ENCODE results near the gene HMOX1.
"Not testable (repeated sequence)": the region's sequence is repeated elsewhere in the genome, so short reads cannot be mapped to it uniquely, and the experiment has no call there.

The HMOX1 gene

GRCh38 chr22:35381424-35382009 is 621 bp downstream of the HMOX1 start:
- no peak for DNase-seq

DNA sequence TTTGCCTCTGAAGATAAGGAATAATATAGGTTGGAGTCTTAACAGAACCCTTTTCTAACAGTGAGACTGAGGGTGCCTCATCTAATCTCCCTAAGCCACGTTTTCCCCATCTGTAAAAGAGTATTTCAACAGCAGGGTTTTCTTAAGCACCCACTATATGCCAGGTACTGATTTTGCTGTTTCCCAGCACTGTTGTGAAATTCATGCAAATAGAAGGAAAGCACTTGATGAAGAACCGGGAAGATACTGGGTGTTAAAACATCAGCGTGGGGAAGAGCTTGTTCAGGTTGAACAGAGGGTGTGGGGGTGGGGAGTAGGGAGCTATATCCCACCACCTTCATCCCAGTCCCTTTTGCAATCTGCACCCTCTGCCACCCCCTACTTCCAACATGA is 2.8 kb downstream of the HMOX1 start:
- DNase-seq: no peak

GRCh38 chr22:35384527-35384926 is 3.6 kb downstream of the HMOX1 start:
- no peak for DNase-seq

DNA sequence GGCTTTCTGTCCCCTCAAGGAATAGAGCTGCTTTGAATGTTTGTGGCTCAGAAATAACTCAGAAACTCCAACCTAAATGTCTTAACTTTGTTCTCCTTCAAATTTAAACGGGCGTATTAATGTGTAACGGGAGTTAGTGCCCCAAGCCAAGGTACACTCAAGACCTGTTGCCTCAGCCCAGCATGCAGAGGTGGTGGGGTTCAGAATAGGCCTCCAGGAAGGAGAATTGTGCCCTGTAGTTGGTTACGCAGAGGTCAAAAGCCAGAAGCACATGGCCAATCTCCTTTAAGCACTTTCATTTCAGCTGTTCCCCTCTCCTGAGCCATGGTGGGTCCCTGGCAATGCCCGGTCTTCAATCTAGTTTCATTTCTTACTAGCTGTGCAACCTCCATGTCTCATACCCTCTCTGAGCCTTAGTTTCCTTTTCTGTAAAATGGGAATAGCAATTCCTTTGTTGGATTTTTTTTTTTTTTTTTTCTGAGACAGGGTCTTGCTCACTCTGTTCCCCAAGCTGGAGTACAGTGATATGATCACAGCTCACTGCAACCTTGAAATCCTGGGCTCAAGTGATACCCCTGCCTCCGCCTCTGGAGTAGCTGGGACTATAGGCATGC is 4.2 kb downstream of the HMOX1 start:
- no peak for DNase-seq

GRCh38 chr22:35386670-35387288 is 5.9 kb downstream of the HMOX1 start:
- no peak for DNase-seq

GRCh38 chr22:35390933-35391332 is 10.0 kb downstream of the HMOX1 start:
- no peak for DNase-seq

GRCh38 chr22:35392357-35392756 is 11.5 kb downstream of the HMOX1 start:
- no peak for DNase-seq

- no peak for DNase-seq
Observed at GRCh38 chr22:35393116-35394010, 12.5 kb downstream of the HMOX1 start.

GRCh38 chr22:35394011-35394312 is 13.1 kb downstream of the HMOX1 start:
- DNase-seq: no peak

- DNase-seq: no peak
Observed at GRCh38 chr22:35394810-35395563, 14.1 kb downstream of the HMOX1 start.

GRCh38 chr22:35396622-35397021 is 15.7 kb downstream of the HMOX1 start:
- not testable (repeated sequence) for DNase-seq

- no peak for DNase-seq
Observed at GRCh38 chr22:35397095-35397904, 16.4 kb downstream of the HMOX1 start.

- no peak for DNase-seq
Observed at GRCh38 chr22:35398591-35398973, 17.7 kb downstream of the HMOX1 start.

GRCh38 chr22:35399114-35399677 is 18.3 kb downstream of the HMOX1 start:
- no peak for DNase-seq

DNA sequence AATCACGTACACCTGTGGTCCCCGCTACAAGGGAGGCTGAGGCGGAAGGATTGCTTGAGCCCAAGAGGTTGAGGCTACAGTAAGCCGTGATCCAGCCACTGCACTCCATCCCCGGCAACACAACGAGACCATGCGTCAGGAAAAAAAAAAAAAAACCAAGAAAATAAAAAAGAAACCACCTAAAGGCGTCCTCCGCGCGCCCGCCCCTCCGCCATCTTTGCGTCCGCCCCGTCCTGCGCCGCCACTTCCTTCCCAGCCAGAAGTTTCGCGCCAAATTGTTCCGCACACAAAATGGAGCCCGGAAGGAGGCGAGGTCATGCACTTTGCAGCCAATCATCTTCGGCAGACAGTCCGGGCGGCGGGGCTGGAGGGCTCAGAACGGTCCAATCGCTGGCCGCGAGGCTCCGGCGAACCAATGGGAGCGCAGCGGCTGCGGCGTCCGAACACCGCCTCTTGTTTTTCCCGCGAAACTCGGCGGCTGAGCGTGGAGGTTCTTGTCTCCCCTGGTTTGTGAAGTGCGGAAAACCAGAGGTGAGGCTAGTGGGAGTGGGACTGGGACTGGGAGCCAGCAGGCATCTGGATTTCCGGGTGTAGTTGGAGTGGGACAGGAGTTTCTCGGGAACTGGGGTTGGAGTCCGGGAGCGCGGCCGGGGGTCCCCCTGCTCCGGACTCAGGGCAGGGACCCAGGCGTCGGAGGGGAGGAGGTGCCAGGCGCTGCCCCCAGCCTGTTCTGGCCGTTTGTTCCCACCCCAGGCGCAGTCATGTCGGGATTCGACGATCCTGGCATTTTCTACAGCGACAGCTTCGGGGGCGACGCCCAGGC is 19.0 kb downstream of the HMOX1 start, which contains the start of gene MCM5:
MCM5 (plus strand) TSS at position 463 of the 823 bp plus-strand sequence; CDS start at position 762, 299 bp downstream.
- peak; percentile 95 for DNase-seq

DNA sequence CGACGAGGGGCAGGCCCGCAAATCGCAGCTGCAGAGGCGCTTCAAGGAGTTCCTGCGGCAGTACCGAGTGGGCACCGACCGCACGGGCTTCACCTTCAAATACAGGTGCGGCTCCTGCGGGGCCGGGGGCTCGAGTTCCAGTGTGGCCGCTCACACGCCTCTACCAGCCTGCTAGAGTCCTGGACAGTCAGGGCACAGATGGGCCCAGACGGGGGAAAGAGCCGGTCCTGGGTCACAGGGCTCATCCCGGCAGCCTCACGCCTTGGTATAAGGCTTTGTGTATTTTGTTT is 19.6 kb downstream of the HMOX1 start:
- no peak for DNase-seq

DNA sequence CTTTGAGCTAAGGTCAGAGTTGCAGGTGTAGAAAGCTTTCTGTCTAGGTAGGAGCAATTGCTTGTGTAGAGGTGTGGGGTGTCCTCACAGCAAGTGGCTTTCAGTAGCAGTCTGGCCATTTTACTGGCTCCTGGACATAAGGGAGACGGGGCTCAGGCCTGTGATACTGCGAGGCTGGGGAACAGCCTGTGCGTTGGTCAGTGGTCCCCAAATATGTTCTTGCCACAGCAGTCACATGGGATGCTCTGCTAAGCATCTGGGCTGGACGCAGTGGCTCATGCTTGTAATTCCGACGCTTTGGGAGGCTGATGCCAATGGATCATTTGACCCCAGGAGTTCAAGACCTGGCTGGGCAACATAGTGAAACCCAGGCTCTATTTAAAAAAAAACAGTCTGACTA is 21.0 kb downstream of the HMOX1 start:
- no peak for DNase-seq

- no peak for DNase-seq
Observed at GRCh38 chr22:35403356-35403755, 22.5 kb downstream of the HMOX1 start.

DNA sequence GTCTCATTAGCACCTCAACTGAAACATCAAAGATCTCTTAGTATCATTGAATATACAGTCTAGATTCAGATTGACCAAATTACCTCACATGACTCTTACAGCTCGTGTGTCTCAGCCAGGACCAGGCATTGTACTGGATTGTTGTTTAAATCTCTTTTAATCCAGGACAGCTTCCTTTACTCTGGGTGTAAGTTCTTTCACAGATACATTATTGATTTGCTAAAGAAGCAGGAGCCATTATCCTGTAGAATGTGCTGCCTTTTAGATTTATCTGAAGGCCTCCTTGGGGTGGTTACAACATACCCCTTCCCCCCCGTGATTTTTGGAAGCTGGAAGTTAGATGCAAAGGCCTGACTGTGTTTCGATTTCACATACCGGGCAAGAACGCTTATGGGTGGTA is 23.3 kb downstream of the HMOX1 start:
- no peak for DNase-seq

DNA sequence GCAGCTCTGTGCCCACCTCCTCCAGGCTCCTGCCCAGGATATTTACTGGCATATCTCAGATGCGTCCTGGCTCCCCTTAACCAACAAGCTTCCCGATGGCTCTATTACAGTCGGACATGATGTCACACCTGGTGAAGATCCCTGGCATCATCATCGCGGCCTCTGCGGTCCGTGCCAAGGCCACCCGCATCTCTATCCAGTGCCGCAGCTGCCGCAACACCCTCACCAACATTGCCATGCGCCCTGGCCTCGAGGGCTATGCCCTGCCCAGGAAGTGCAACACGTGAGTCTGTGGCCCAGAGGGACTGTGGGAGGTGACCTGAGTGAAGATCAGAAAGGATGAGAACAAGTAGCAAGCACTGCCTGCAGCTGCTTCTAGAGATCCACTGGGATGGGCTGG is 25.5 kb downstream of the HMOX1 start:
- no peak for DNase-seq

DNA sequence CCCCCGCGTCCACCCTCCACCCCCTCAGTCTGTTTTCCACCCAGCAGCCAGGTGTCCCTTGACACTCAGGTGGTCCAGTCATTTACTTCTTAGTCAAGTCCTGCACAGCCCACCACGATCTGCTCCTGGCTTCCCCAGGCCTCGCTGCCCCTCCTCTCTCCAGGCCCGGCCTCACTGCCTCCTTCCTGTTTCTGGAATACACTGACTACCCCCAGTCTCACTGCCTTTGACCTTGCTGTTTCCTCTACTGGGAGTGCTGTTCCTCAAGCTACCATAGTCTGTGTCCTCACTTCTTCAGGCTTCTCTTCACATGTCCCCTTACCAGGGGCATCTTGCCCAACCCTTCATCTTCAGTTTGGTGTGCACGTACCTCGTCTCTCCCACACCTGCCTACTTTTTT is 26.5 kb downstream of the HMOX1 start:
- no peak for DNase-seq
